HG02840 (cell line): ENCODE measurements around the gene HAO1.
"Not testable (repeated sequence)": the region's sequence is repeated elsewhere in the genome, so short reads cannot be mapped to it uniquely, and the experiment has no call there.

Source experiments
- ATAC-seq: cut with Tn5 transposase; IDR thresholded peaks from one replicate; pipeline ENCODE4 v1.9.1; 2021; ENCODE audit warnings: mild to moderate bottlenecking, moderate library complexity, moderate number of reproducible peaks; ENCODE audit not compliant: unreplicated experiment, low FRiP score

HAO1 gene

DNA sequence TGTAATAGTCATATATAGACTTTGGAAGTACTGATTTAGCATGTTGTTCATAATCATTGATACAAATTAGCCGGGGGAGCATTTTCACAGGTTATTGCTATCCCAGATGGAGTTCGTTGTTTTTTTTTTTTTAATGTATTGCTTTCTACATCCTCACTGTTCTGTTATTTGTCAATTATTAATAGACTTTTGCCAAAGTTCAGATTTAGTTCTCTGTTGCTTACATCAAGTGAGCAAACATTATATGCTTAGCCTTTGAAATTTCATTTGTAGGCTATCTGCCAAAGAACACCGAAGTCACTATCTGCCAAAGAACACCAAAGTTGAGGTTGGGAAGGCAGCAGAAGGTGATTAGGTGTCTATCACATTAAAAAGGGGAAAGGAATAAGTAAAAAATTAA lies at the start of gene HAO1:
Gene HAO1 (minus strand): TSS at position 118 of the 400 bp plus-strand sequence. CDS start 36 bp downstream, at position 82.
- no peak for ATAC-seq

DNA sequence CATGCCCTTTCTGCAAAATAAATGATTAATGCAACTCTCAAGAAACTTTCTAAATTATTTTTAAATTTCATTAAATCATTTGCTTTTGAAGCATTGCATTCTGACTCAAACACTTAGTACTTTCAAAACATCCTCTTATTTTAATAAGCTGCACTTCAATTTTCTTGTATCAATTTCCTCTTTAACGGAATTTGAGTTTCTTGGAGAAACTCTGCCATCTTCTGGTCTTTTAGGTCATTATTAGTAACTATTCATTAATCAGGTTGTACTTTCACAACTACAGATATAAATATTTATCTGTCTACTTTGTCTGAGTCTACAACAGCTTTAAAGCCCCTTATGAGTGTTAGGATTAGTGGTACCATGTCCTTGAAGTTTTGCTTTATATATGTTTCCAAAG lies 49.1 kb upstream of the HAO1 start:
- no peak for ATAC-seq

DNA sequence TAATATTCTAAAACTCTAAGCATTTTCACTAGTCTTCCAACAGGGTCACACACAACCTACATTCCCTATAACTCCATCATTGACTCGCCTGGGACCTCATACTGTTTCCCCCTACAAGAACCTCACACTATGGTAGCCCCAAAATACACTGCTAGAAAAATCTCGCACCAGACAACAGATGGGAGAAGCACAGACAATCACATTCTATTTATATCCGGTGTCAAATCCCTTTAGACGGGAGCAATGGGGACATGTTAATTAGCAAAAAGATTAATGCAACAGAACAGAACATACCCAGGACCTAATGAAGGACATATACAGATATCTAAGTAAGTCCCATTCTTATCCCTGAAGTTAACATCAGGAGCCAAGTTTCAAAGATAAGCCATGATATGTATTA lies 45.7 kb upstream of the HAO1 start:
- ATAC-seq: no peak

DNA sequence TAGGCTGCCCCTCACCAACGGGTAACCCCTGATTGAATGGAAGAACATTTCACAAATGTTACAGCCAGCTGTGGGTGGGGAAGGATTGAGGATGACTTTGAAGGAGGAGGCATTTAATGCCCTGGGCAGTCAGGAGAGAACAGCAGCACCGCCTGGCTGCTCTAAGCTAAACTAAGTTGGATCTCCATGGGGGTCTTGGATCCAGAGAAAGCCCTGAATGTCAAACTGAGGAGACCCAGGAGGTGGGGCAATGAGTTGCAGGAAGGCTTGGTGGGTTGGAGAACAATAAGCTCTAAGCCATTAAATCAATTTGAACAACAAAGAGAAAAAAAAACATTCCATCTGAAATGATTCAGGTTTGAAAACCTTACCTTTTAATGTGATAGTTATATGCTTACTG lies 43.9 kb upstream of the HAO1 start:
- ATAC-seq: no peak

DNA sequence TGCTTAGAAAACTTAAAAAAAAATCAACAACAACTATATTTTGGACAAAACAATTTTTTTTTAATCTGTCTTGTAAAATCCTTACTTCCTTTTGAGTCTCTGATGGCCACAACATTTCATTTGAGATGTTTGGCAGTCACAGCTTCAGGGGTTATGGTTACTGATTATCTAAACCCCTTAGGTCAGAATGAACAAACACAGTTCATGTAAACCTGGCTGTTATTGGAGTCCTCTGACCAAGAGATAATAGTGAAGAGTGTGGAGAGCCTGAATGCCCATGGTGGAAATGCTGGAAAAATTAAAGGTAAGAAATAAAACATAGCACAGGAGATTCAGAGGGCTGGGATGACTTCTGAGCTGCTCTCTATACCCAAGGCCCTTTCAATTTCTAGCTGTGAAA lies 41.1 kb upstream of the HAO1 start:
- ATAC-seq: no peak

DNA sequence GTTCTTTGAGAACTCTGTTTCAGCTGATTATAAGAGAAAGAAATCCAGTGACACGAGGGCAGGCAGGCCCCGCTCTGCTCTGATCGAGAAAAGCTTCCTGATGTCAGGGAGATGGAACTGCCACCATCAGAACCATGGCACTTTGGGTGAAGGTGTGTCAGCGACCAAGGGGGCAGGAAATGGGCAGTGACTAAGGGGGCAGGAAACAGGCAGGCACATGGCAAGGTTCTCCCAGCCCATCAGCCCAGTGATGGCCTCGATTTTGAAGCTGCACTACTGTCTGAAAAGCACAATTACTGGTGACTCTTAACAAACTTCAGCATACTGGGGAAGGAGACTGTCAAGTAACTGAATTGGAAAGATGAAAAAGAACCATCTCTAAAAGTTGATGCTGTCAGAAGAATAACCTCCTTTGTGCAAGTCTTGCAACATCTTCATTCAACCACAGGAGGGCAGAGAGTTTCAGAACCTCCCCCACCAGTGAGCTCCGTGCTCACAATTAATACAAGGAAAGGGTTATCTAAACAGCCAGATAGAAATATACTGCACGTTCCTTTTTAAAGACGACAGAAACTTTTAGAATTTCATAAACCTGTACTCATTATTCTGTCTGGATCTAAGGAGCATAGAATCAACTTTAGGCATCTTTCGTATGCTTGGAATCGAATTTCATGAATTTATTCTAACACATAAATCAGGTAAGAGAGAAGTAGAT lies 40.2 kb upstream of the HAO1 start:
- ATAC-seq: no peak

DNA sequence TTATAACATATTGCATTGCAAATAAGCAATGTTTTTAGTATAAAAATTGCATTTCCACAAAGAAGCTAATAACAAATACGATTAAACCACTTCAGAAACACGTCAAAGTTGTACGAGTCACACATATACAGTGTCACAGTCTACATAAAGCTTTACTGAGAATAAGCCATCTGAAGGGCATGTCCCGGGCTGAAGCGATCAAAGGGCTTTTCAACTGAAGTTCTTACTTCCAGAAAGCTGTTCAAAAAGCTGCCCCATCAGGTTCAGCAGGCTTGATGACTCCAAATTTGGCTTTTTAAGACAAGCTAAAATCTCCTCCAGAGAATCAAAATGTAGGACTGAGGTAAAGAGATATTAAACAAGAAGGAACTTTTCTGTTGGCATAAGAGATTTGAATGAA lies 37.5 kb upstream of the HAO1 start:
- no peak for ATAC-seq

DNA sequence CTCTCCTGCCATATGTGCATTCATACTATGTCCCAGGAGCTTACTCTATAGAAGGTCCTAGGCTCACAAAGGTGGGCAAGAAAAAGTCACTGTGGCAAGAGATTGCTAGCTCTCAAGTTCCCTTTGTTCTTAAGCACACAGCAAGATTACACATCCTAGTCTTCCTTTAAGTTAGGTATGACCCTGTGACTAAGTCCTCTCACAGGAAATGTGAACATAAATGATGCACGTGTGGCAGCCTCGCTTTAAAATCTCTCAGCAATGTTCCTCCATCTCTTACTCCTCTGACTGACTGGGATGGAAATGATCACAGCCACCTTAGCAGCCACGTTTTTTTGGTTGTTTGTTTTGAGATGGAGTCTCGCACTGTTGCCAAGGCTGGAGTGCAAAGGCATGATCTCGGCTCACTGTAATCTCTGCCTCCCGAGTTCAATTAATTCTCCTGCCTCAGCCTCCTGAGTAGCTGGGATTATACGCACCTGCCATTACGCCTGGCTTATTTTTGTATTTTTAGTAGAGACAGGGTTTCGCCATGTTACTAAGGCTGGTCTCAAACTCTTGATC lies 35.7 kb upstream of the HAO1 start:
- ATAC-seq: no peak

DNA sequence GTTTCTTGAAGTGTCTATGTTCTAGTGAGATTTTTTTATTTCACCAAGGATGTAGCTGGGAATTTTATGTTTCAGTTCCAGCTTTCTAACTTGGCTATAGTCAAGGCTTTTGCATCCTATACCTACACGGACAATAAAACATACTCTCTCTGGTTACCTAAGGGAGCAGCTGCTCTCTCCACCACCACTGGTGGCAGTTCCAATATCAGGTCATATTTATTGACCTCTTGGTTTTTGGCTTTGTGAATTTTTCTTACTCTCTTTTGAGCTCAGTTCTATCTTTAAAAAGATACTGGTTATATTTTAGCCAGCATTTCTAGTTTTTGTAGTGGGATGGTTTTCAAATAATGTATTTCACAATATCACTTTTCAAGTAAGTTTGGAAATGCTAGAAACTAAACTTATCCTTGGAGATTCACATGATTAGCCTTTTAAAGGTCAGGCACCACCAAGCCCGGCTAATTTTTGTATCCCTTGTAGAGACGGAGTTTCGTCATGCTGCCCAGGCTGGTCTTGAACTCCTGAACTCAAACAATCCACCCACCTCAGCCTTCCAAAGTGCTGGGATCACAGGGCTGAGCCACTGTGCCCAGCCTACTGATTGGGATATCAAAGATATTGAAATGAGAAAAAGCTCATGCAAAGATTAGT lies 34.7 kb upstream of the HAO1 start:
- ATAC-seq: no peak

DNA sequence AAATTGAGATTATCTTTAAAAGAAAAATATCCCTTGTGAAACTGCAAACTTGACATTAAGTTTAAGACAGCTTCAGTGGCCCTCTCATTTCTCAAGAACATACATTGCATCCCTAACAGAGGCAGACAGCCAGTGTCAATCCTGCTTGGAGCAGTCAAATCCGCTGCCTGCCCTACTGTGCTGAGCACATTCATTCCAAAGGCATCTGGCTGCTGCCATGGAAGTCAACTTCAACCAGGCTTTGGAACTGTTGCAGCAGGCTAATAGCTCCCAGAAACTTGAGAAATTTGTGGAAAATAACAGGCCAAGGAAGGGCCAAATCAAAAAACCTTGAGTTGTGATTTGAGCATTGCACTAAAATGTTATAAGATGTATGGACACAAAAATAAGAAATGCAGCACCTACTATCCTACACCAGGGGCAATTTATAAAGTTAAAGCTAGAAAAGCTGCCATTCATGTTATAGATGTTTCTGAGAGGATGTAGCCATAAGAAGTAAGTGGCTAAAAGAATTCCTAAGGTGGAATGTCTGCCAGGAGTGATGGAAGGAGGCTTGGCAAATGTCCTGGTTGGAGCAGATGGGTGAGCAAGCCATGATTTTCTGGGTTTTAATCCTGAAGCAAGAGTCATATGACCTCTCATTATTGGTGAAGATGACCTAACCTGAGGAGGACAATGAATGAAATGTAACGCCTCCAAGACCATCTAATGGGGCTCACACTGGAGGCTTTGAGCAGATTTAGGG lies 31.4 kb upstream of the HAO1 start:
- ATAC-seq: no peak

DNA sequence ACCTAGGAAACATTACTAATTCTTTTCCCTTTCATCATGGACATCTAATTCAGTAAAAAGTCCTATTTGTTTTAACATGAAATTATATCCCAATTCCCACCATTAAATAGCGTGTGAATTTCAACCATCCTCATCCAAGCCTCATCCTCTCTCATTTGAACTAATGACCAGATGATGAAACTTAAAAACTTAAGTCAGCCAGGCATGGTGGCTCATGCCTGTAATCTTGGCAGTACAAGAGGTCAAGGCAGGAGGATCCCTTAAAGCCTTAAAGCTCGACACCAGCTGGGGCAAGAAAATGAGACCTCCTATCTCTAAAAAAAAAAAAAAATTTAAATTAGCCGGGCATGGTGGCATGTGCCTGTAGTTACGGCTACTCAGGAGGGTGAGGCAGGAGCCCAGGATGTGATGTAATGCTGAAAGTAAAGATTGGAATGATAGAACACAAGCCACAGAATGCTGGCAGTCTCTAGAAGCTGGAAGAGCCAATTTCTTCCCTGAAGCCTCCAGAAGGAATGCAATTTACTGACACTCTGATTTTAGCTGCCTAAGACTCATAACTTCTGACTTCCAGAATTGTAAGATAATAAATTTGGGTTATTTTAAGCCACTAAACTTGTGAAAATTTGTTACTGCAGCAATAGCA lies 27.1 kb upstream of the HAO1 start:
- no peak for ATAC-seq

DNA sequence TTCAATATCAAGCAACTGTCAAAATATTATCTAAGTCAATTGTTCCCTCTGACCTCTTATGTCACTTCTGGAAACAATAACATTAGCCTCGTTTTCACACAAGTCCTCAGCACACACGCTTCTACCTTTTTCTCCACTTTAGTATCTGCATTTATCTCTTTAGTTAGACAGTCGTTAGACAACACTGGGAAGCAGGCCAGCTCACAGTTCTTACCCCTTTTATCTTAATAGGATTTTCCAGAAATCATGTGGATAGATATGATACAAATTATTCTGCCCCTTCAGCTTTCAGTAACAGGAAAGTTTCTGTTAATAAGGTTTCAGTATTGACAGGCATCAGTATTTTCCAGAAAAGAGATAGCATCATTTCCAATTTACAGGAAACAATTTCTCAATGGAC lies 25.9 kb upstream of the HAO1 start:
- no peak for ATAC-seq

DNA sequence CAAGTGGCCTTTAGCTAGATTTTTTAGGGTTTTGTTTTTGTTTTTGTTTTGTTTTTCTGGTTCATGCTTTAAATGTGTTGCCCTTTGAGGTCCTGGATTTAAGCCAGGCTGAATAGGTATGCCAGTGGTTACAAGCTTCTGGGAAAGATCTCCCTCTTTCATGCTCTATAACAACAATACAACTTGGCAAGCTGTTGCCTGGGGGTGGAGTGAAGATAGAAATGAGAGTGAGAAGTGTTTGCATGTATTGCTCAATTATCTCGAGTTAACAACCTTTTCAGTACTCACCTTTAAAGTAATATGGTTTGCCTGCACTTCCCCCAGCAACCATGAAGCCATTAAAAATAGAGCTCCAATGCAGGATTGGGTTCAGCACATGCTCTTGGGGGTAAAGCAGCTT lies 19.2 kb upstream of the HAO1 start:
- ATAC-seq: no peak

DNA sequence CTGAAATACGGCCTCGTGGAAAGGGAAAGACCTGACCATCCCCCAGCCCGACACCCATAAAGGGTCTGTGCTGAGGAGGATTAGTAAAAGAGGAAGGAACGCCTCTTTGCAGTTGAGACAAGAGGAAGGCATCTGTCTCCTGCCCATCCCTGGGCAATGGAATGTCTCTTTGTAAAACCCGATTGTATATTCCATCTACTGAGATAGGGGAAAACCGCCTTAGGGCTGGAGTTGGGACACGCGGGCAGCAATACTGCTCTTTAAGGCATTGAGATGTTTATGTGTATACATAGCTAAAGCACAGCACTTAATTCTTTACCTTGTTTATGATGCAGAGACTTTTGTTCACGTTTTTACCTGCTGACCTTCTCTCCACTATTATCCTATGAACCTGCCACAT lies 16.3 kb upstream of the HAO1 start:
- ATAC-seq: not testable (repeated sequence)

DNA sequence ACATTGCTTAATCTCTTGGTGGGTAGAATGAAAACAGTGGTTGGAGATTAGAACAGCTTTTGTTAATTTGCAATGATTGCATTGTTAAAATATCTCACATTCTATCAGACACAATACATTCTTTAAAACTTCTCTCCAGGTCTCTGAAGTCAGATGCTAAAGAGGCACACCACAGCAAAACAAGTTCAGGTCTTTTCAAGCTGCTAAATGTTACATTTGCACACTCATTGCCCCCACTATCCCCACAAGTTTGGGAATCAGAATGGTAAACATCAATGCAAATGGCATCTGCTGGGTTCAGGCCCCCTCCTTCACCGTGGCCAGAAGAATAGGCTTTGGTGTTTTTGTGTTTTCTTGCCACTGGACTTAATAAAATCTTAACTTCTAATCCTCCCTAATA lies 10.1 kb upstream of the HAO1 start:
- ATAC-seq: no peak

DNA sequence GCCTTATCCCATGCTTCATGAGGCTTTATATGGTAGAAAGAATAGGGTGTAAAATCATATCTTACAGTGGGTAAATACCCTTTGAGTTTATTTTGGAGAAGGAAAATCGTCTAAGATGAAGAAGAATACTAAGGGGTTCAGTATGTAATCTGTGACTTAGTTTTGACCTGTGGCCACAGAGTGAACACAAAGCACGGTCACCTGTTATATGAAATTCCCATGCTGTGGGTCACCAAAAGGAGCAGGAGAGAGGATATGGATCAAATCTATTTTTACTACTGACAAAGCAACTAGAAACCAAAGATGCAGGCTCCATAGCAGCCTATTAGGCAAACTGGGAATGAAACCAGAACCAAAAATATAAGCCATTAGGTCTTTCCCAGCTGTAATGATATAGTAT lies 3.6 kb upstream of the HAO1 start:
- no peak for ATAC-seq

DNA sequence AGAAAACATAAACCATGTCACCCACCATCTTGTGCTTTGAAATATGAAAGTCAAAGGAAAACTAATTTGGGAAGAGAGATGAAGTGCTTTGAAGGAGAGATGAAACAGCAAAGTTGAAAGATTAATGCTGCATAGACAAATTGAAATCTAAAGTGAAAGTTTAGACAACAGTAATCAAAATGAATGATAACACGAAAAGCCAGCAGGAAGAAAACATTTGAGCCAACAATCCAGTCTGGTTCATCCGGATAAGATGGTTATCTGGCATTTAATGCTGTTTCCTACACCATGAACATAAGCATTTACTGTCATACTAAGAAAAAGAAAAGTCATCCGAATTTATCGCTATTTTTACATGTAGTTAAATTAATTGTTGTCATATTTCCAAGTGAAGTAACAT lies 595 bp downstream of the HAO1 start:
- ATAC-seq: no peak

DNA sequence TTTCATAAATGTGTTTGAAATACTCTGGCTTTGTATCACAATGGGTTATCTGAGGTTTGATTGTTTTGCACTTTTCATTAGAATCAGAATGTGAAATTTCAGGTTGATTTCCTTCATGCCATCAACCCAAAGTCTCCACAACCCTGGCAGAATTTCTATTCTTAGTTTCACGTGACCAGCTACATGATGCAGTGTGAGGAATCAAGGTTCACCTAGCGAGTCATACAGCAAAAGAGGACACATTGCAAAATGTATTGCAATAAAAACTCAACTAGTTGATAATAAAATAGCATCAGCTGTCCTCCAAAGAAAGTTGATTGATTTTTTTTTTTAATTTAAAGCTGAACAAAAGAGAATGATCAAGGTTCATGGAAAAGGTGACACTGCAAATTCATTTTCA lies 2.2 kb downstream of the HAO1 start:
- ATAC-seq: no peak

DNA sequence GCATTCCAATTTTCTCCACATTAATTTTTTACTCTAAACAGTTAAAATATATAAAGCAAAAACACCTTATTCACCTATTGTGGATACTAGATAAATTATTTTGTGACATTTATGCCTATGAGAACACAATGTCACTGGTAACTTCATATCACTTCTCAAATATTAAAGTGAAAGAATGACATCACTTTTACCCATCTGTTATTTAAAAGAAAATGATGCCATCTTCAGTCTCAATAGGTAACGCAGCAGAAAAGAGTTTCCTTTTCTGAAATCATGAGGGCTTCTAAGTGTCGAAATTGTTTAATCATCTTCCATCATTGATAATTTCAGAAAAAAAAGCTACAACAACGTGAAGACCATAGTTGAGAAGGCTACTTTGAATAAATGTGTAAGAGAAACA lies 2.9 kb downstream of the HAO1 start:
- ATAC-seq: no peak

DNA sequence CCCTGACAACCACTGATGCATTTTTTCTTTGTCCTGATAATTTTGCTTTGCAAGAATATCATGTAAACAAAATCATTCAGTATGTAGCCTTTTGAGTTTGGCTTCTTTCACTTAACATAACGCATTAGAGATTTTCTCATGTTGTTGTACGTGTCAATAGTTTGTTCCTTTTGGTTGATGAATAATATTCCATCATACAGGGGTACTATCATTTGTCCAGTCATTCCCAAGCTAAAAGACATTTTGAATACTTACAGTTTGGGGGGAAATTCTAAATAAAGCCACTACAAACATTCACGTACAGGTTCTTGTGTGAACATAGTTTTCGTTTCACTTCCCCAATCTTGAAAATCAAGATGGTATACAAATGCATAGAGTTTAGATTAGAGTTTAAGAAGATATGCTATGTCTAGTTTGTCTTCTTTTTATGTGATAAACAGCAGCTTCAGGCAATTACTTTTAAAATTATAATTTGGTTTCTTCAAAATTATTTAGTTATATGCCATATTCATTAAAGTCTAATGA lies 5.2 kb downstream of the HAO1 start:
- ATAC-seq: no peak

DNA sequence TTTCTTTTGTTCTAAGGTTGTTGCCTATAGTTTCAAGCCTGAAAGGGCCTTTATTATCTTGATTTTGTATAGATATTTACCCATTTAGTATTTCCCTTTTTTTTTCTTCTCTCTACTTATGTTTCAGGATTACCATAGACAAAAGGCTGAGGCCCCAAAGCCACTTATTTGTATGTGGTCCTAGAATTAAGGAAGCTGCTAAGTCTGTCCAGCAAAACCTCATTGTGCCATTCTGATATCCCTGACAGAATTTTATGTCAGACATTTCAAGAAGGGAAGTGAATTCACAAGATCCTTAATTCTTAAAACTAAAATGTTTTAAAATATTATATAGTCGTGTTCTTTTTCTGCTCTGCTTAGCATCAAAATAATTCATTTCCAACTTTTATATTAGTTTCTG lies 6.9 kb downstream of the HAO1 start:
- ATAC-seq: no peak
